Measurements from ENCODE around the gene SMARCE1. TPM values are rescaled to one million over a fixed set of nuclear protein-coding genes. Genes with fewer than 3 reads are reported as not detected.

The SMARCE1 gene
- total and polyA plus RNA-seq, 2 of the 4 experiments (the other 2 are of a cell fraction), result 66.2 to 119 TPM

- H3K27ac ChIP-seq (ENCODE audit: insufficient read depth, low read length), result no peak overlapping the region
- H2BK20ac ChIP-seq (ENCODE audit: low read depth, low read length), result no peak overlapping the region
- no TSS peak for BruUV-seq (replicated peaks)
- H2AK9ac ChIP-seq (replicated peaks; ENCODE audit: low read depth, low read length, poor library complexity), result no peak overlapping the region
- in situ Hi-C loops (cut with MboI; ENCODE audit: low sequenced_read_pairs), result no loop called here
- H2BK15ac ChIP-seq (ENCODE audit: low read depth, low read length), result no peak overlapping the region
- 85% methylated on average over 4 of the region's 6 CpGs; no CpG with 5 or more reads in 1 of the 2 experiments for WGBS, 2 experiments (ENCODE audit: extremely low coverage in 2 of 2, insufficient read length in 1 of 2)
- no peak for TF ChIP-seq SMC3 (IDR thresholded peaks at IDR 0.05; ENCODE audit: low read depth, low read length)
- no peak for TF ChIP-seq BHLHE40 (IDR thresholded peaks at IDR 0.05; ENCODE audit: low read depth, low read length)
- TF ChIP-seq RFX5 (IDR thresholded peaks at IDR 0.05; ENCODE audit: low read depth, low read length), result no peak
- no peak for TF ChIP-seq MXI1 (IDR thresholded peaks at IDR 0.05; ENCODE audit: borderline replicate concordance, low read depth, low read length)
- TF ChIP-seq MAFK (IDR thresholded peaks at IDR 0.05; ENCODE audit: low read depth, low read length), result no peak
- no peak for TF ChIP-seq ELK1 (IDR thresholded peaks at IDR 0.05; ENCODE audit: borderline replicate concordance, low read depth, low read length)
- TF ChIP-seq POLR2A (IDR thresholded peaks at IDR 0.05; ENCODE audit: low read depth, low read length), result no peak
- no peak for TF ChIP-seq CHD1 (IDR thresholded peaks at IDR 0.05; ENCODE audit: low read depth, low read length)
- no peak for TF ChIP-seq USF2 (IDR thresholded peaks at IDR 0.05; ENCODE audit: low read depth, low read length)
- TF ChIP-seq CTCF (conservative IDR thresholded peaks at IDR 0.05; ENCODE audit: low read depth, low read length), result no peak
- H2AFZ ChIP-seq (replicated peaks; ENCODE audit: low read length, poor library complexity), result no peak overlapping the region
- no peak for ATAC-seq (ENCODE audit: low read depth)
- no peak overlapping the region for H3K56ac ChIP-seq (ENCODE audit: extremely low read depth, insufficient read depth, low read length)
- no peak overlapping the region for H3K14ac ChIP-seq (replicated peaks; ENCODE audit: low read depth, low read length)
- no peak overlapping the region for H2BK5ac ChIP-seq (ENCODE audit: low read depth, low read length, poor library complexity, severe bottlenecking)
- POLR2A ChIA-PET (ENCODE audit: unreplicated experiment), result no interaction called here
- no peaks in the 10 kb centered on the region; the same call in 1 of the 2 replicates for H3K4me1 ChIP-seq (ENCODE audit: control insufficient read depth, insufficient read depth, low read length)
- no peak overlapping the region for H4K8ac ChIP-seq (ENCODE audit: low read depth in 2 of 2, low read length in 2 of 2)
- no peak overlapping the region for H3K4ac ChIP-seq (ENCODE audit: low read depth, low read length)
- H2AK5ac ChIP-seq (ENCODE audit: low read depth, low read length), result no peak overlapping the region
- CTCF ChIA-PET, result no interaction called here
- H3K9ac ChIP-seq (ENCODE audit: low read depth, low read length), result no peak overlapping the region
- intact Hi-C loops (cut with micrococcal nuclease), result no loop called here
- no peak overlapping the region for H3K4me3 ChIP-seq (ENCODE audit: insufficient read depth, low read depth, low read length)
- H3K4me2 ChIP-seq (ENCODE audit: low read depth, low read length), result no peak overlapping the region
- DNase-seq, result no peak
- no peaks in the 10 kb centered on the region for H3K79me1 ChIP-seq (ENCODE audit: low read depth in 1 of 2, low read length in 2 of 2)
- H4K5ac ChIP-seq (ENCODE audit: low read depth, low read length), result no peak overlapping the region
- no peak overlapping the region for H3K23ac ChIP-seq (ENCODE audit: low read depth, low read length)
- dilution Hi-C loops (cut with HindIII; ENCODE audit: low sequenced_read_pairs, unreplicated experiment), result no loop called here
- H4K20me1 ChIP-seq (ENCODE audit: insufficient read depth, low read length), result no peaks in the 10 kb centered on the region
- no peak overlapping the region for H3K18ac ChIP-seq (ENCODE audit: low read depth, low read length)
- no peaks in the 10 kb centered on the region for H3K36me3 ChIP-seq (ENCODE audit: control insufficient read depth, insufficient read depth, low read length)
- H3K9me3 ChIP-seq (ENCODE audit: control insufficient read depth, insufficient read depth, low read length), result no peaks in the 10 kb centered on the region
- H2BK120ac ChIP-seq (ENCODE audit: low read depth, low read length), result no peak overlapping the region
- H3K9me1 ChIP-seq (ENCODE audit: insufficient read depth, low read length), result no peaks in the 10 kb centered on the region
- H4K91ac ChIP-seq (ENCODE audit: insufficient read depth, low read depth, low read length), result no peak overlapping the region
- peaks cover 57% of the 10 kb centered on the region for H3K27me3 ChIP-seq (ENCODE audit: control insufficient read depth, insufficient read depth, low read length)
These were observed 39.5 kb downstream of the SMARCE1 start for GRCh38 chr17:40608061-40608581.

Data from IMR-90 (cell line).